ENCODE results near the gene IL17B.

Gene IL17B

DNA sequence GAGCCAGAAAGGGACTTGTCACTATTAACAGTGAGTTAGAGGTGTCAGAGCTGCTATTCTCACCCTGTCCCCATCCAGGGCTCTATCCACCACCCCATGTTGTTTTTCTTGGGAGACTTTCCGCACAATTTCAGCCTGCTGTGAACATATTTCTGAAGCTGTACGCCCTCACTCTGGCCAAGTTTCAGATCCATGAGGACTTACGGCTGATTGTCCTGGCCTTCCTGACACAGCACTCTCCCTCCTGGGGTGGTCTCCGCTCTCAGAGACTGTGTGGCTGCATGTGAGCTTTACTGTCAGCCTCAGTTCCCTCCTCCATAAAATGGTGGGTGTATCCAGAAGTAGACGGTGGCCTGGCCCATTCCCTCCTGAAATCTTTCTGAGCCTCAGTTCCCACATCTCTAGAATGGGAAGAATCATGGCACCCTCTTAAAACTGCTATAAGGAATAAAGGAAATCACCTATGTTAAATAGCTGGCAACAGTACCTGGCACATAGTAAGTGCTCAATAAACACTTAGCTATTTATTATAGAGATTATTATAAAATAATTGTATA, 804 bp upstream of the IL17B start:
- no peak for DNase-seq (ENCODE audit: low read depth in 2 of 3, low spot score in 2 of 3)

DNA sequence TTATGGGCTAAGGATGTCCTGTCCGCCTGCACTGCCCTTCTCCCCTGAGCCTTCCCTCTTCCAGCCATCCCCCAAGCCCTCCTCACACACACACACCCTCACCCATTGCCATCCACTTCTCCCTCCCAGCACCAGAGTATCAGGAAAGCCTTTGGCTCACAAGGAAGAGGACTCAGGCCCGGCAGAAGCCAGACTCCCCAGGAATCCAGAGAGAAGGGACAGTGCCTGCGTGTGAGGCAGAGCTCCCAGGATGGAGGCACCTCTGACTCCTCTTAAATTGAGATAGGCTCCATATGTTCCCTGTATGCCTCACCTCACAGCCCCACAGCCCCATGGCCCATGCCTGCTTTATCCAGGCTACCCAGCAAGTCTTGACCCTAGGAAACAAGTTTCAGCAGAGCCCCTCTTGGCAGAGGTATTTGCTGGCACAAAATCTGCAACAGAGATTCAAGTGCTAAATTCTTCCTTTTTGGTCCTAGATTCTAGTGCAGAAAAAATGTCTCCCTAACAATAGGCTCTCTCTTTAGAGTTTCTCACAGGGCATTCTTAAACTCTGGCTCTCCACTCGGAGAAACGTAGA, 761 bp downstream of the IL17B start:
- no peak for DNase-seq (ENCODE audit: low read depth in 2 of 3, low spot score in 2 of 3)

DNA sequence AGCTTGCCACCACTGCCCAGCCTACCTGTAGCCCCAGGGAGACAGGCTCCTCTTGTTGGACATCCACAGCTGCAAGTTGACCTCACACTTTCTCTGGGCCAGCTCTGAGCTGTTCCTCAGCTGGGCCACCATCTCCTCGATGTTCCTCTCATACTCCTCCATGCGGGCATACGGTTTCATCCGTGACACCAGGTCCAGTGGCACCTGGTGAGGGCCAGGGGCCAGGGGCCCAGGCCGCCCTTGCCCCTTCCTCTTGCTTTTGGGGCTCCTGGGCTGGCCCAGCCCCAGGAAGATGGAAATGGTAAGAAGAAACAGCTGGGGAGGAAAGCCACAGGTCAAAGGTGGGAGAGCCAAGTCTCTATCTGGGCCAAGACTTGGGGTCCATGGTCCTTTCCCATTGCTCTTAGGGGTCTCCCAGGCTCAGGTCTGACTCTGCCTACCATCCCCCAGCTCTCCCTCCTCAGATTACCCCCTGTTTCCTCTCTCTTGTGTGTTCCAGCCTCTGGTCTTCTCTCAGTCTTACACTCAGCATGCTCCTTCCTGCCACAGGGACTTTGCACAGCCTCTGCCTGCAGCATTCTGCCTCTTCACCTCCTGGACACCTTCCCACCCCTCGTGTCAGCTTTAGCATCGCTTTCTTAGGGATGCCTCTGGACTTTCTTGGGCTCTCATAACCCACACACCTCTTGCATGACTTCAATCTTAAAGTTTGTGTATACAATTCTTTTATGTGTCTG, 2.2 kb downstream of the IL17B start:
- DNase-seq (ENCODE audit: low read depth in 2 of 3, low spot score in 2 of 3) = no peak

DNA sequence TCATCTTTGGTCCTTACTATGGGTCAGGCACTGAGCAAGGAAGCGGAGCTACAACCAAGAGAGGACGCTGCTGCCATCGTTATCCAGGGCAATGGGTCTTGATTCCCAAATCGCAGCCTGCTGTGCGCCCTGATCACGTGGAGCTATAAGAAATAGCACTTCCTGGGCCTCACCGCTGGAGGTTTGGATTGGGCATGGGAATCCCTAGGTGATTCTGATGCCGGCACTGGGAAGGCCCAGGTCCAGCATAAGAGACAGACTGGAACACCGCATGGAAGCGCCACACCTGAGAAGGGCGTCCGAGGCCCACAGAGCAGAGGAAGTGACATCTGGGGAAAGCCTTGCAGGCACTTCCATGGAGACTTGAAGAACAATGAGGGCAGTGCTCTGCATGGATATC, 3.0 kb downstream of the IL17B start:
- no peak for DNase-seq (ENCODE audit: low read depth in 2 of 3, low spot score in 2 of 3)

DNA sequence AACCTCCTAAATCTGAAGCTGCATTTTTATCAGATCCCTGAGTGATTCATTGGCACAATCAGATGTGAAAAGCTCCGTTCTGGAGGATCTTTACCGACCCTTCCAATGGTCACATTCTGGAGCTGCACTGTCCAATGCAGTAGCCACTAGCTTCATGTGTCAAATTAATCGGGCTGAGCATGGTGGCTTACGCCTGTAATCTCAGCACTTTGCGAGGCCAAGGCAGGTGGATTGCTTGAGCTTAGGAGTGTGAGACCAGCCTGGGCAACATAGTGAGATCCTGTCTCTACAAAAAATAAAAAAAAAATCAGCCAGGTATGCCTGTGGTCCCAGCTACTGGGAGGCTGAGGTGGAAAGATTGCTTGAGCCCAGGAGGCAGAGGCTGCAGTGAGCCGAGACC, 3.7 kb downstream of the IL17B start:
- DNase-seq (ENCODE audit: low read depth in 2 of 3, low spot score in 2 of 3) = no peak

DNA sequence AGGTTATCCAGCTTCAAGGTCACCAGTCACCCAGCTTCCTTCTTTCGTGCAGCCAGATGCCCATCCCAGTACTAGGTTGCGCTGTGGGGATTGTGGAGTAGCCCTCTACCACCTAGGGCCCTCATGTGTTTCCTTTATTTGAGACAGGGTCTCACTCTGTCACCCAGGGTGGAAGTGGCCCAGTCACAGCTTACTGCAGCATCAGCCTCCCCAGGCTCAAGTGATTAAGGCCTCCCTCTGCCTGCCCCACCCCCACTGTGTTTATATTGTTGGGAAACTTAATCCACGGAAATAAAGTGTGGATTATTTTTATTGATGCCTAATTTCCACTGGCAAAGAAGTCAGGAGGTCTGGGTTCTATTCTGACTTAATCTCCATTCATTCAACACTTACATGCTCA, 4.3 kb downstream of the IL17B start:
- DNase-seq (ENCODE audit: low read depth in 2 of 3, low spot score in 2 of 3) = no peak

DNA sequence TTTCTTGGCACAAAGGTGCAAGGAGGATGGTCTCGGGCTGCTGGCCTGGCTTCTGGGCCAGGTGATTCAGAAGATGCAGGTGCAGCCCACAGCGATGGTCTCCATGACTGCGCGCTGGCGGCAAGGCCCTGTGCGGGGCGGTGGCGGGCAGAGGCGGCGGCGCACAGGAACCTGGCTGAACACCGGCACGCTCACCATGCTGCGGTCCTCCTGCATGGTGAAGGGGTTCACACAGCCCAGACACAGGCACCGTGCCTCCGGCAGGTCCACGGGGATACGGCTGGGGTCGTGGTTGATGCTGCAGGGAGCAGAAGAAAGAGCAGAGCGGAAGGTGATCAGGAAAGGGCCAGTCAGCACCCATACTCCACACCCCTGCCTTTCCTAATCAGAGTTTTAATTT, 4.8 kb downstream of the IL17B start:
- DNase-seq (ENCODE audit: low read depth in 2 of 3, low spot score in 2 of 3) = no peak

DNA sequence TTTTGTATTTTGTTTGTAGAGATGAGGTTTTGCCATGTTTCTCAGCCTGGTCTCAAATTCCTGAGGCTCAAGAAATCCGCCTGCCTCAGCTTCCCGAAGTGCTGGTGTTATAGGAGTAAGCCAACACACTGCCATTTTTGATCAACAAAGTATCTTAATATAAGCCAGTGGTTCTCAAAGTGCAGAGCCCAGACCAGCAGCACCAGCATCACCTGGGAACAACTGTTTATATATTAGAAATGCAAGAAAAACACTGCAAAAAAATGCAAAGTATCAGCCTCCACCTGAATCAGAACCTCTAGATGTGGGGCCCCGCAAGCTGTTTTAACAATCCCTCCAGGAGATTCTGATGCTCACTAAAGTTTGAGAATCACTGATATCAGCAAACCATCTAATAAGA, 6.2 kb downstream of the IL17B start:
- no peak for DNase-seq (ENCODE audit: low read depth in 2 of 3, low spot score in 2 of 3)

DNA sequence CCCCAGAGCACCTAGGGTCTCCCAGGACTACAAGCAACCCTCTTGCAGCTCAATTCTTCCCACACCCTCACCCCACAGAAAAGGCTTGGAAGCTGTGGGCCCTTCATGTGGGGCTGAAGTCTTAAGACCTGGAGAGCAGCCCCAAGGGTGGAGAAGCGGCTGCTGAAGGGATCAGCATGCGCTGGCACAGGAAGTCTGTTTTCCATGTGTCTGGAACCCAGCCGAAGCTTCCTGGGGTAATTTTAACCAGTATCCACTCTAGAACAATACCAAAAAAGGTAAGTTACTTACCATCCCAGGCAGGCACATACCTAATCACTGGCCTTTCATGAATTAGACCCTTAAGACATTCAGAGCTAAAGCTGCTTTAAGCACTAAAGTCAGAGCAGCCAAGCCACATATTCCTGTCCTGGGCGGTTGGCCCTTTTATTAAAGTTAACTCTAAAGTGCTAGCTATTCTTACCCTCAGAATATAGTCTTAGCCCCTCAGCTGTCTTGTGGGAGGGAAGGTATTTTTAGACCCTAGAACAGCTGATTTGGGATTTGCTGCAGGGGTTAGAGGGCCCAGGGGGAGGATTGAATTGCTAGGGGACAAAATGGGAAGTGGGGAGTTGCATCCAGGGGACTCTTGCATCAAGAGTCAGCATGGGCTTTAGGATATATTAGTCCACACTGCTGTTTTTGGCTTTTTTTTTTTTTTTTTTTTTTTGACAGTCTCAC, 6.9 kb downstream of the IL17B start:
- no peak for DNase-seq (ENCODE audit: low read depth in 2 of 3, low spot score in 2 of 3)

DNA sequence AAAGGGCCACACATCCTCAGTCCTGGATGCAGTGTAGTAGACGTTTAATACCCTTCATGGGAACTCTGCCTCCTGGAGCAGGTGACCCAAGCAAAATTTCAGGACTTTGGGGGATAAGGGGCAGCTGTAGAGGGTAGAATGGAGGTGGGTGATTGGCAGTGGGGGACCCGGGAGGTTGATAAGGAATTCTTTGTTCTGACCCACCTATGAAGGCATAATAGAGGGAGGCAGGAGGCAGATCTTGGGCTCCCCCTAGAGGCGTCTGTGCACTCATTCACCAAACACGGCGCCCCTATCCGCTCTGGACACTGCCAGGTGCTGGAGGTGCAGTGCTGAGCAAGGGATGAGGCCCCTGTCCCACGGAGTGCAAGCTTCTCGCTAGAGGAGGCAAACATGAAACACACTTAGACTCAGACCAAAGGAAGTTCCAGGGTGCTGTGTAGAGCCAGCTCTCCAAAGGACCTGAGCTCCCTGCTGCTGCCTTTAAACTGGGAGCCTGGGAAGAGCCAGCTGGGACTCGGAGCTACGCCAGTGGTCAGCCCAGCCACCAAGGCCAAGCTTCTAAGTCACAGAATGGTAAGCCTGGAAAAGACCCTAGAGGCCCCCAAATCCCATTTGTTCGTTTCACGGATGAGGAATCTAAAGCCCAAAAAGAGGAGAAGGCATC, 7.7 kb downstream of the IL17B start:
- peak in 2 of 3 experiments; percentile 23 to 46 for DNase-seq (ENCODE audit: low read depth in 2 of 3, low spot score in 2 of 3)

DNA sequence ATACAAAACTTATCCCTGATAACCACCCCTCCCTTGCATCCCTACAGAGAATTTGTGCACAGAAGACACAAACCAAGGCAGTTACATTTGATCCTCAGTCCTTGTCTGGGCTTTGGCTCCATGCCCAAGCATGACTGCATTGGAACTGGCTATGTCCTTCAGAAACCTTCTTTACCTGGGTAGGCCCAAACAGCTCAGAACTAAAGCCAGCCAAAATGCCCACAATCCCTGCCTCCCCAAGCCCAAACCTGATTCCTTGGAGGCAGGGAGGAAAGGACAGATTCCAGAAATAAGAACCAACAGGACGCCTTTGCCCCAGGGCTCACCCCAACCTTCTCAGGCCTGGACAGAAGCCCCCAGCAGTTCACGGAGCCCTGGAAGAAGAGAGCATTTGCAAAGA, 8.2 kb downstream of the IL17B start:
- DNase-seq (ENCODE audit: low read depth in 2 of 3, low spot score in 2 of 3) = no peak

DNA sequence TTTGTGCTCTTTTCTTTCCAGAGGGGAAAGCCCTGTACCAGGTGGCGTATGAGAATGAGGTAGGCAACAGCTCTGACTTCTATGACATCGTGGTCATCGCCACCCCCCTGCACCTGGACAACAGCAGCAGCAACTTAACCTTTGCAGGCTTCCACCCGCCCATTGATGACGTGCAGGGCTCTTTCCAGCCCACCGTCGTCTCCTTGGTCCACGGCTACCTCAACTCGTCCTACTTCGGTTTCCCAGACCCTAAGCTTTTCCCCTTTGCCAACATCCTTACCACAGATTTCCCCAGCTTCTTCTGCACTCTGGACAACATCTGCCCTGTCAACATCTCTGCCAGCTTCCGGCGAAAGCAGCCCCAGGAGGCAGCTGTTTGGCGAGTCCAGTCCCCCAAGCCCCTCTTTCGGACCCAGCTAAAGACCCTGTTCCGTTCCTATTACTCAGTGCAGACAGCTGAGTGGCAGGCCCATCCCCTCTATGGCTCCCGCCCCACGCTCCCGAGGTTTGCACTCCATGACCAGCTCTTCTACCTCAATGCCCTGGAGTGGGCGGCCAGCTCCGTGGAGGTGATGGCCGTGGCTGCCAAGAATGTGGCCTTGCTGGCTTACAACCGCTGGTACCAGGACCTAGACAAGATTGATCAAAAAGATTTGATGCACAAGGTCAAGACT, 11.0 kb downstream of the IL17B start:
- DNase-seq (ENCODE audit: low read depth in 2 of 3, low spot score in 2 of 3) = no peak

DNA sequence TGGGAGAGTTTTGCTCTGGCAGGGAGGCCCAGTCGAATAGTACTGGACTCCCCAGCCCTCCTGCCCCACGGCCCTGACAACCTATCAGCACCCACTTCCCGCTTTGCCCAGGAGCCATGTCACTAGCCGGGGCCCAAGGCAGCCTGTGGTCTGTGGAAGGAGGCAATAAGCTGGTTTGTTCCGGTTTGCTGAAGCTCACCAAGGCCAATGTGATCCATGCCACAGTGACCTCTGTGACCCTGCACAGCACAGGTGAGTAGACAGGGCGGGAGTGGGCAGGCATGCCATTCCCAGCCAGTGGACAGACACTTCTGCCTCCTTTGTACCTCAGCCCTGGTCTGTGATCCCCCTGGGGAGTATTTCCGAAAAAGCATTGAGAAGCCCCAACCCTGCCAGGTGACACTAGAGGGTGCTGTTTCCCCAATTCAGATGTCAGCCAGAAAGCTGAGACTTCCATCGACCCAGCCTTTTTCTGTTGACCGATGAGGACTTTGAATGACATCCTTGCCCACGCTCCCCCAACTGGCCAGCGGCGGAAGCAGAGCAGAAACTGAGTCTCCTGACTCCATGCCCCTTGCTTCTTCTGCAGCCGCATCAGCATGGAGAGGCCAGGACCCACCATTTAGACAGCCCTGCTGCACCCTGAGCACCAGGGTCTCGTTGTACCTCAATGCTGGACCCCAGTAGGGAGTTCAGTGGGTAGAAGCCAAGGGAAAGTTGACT, 11.7 kb downstream of the IL17B start:
- DNase-seq (ENCODE audit: low read depth in 2 of 3, low spot score in 2 of 3) = peak in 1 of 3 experiments; percentile 34

DNA sequence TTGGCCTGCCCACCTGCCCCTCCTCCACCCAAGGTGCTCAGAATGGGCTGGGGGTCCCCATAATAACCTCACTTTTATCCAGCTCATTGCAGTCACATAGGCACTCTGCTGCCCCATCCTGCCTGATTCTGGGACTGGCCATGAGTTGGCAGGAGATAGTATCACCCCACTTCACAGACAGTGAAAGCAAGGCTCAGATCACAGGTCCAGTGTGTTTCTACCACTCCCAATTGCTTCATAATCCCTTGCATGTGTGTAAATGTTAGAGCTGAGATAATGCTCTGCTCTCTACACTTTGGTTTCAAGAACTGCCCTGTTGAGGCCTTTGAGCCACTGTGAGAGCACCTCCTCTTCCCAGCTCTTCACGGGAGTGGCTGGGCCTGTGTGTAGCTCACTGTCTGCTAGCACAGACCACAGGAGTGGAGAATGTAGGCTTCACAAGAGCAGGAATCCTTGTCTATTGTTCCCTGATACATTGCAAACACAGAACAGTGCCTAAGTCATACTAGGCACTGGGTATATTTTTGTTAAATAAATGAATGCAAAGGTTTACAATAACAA, 12.8 kb downstream of the IL17B start:
- no peak for DNase-seq (ENCODE audit: low read depth in 2 of 3, low spot score in 2 of 3)

DNA sequence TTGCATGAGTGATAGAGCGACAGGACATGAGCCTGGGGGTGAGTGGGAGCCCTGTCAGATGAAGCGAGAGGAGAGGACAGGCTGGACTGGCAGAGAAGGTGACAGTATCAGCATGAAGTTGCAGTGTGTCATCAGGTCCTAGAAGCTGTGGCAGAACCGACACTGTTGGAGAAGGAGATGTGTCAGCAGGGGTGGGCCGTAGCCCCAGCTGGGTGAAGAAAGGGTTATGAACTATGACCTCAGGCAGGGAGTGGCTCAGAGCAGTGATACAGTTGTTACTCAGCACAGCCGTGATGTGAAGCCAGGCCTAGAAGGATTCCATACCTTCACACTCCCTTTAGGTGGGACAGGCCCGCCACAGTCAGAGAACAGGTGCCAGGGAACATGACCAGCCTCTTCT, 13.7 kb downstream of the IL17B start:
- DNase-seq (ENCODE audit: low read depth in 2 of 3, low spot score in 2 of 3) = no peak

DNA sequence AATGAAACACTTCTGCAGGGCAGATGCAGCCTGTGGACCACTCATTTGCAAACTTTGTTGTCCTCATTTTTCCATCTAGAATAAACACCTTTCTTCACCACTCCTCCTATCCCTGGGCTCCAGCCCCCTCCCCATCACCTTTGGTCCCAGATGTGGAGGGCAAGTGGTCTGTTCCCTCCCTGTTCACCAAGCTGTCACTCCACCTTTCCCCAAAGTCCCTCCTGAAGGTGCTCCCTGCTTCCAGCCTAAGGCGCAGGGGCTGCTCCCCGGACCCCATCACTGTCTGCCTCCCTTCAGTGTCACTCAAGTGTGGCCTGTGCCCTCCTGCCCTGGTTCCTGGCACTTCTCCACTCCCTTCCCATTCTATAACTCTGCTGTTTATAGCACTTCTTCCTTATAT, 14.4 kb downstream of the IL17B start:
- DNase-seq (ENCODE audit: low read depth in 2 of 3, low spot score in 2 of 3) = no peak

DNA sequence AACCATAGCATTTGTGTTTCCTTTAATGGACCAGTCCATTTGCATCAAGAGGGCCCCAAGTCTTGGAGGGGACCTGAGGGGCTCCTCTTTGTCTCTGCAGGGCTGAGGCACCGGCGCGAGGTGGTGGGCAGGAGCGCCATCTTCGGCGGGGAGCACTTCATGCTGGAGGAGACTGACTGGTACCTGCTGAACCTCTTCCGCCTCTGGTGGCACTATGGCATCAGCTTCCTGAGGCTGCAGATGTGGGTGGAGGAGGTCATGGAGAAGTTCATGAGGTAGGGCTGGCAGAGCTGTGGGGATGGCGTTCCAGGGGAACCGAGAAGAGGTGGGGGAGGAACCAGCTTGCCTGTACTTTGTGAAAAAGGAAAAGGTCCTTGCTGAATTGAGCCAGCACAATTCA, 15.2 kb downstream of the IL17B start:
- DNase-seq (ENCODE audit: low read depth in 2 of 3, low spot score in 2 of 3) = no peak

DNA sequence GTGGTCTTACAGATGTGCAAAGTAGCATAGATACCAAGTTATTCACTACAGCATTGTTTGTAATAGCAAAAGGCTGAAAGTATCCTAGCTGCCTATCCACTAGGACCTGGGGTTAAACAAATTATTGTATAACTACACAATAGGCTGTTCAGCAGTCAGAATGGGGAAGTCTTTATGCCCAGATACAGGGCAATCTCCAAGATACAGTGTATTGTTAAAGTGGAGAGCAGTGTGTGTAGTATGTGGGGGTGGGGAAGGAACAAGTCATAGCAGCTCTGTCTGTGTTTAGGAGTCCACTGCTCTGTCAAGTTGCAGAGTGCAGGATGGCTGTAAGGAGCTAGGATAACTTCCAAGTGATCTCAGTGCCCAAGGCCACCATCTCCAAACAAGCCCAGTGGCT, 15.7 kb downstream of the IL17B start:
- DNase-seq (ENCODE audit: low read depth in 2 of 3, low spot score in 2 of 3) = no peak

DNA sequence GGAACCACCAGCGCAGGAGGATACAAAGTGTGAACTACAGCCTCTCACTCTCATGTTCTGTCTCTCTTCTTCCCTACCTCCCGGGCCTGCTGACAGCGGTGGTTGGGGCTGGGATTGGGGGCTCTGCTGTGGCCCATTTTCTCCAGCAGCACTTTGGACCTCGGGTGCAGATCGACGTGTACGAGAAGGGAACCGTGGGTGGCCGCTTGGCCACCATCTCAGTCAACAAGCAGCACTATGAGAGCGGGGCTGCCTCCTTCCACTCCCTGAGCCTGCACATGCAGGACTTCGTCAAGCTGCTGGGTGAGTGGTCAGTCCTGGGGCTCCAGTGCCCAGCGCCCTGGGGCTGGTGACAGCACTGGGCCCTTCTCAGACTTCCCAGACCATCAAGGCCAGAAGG, 16.6 kb downstream of the IL17B start:
- no peak for DNase-seq (ENCODE audit: low read depth in 2 of 3, low spot score in 2 of 3)

DNA sequence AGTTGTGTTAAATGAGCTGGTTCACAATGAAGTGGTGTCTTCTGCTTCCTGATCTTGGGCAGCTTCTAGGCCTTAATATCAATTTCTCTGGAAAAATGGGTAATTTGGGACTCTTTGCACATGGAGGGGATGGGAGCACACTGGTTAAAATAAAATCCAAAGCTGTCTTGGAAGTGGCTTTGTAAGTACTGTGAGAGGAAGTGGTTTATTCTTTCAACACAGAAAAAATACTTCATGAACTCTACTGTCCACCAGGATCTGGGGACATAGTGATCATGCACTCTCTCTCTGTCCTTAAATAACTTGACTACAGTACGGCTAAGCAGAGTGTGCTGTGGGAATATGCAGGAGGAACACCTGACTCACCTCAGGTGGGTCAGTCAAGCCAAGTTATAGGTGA, 18.8 kb downstream of the IL17B start:
- DNase-seq (ENCODE audit: low read depth in 2 of 3, low spot score in 2 of 3) = no peak

Measured in activated CD8-positive, alpha-beta memory T cell treated with anti-CD3 and anti-CD28 coated beads for 48 hours (primary cell).